Fibroblast of pulmonary artery (primary cell): ENCODE data around the gene SLCO2B1.

Experiments used
- DNase-seq: peaks from one replicate; pipeline ENCODE4 v3.0.0-alpha.2; 2010; ENCODE audit warnings: low read depth
- H3K4me3 ChIP-seq: replicated peaks from 2 replicates; pipeline ENCODE4 v1.5.1; 2011; ENCODE audit warnings: low read depth, mild to moderate bottlenecking, control low read depth, low read length, moderate library complexity
- TF ChIP-seq, protein P1 (sequence below): IDR thresholded peaks from 2 replicates; pipeline ENCODE4 v1.5.1; 2011; ENCODE audit warnings: mild to moderate bottlenecking, control low read depth, low read length, inconsistent platforms; ENCODE audit errors: missing control alignments

SLCO2B1 gene

GRCh38 chr11:75254326-75254725 is 103.4 kb downstream of the SLCO2B1 start:
- no peak for DNase-seq
- TF ChIP-seq, protein P1, sequence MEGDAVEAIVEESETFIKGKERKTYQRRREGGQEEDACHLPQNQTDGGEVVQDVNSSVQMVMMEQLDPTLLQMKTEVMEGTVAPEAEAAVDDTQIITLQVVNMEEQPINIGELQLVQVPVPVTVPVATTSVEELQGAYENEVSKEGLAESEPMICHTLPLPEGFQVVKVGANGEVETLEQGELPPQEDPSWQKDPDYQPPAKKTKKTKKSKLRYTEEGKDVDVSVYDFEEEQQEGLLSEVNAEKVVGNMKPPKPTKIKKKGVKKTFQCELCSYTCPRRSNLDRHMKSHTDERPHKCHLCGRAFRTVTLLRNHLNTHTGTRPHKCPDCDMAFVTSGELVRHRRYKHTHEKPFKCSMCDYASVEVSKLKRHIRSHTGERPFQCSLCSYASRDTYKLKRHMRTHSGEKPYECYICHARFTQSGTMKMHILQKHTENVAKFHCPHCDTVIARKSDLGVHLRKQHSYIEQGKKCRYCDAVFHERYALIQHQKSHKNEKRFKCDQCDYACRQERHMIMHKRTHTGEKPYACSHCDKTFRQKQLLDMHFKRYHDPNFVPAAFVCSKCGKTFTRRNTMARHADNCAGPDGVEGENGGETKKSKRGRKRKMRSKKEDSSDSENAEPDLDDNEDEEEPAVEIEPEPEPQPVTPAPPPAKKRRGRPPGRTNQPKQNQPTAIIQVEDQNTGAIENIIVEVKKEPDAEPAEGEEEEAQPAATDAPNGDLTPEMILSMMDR, result no peak

More at GRCh38 chr11:75254326-75254725, 103.4 kb downstream of the SLCO2B1 start:
- H3K4me3 ChIP-seq, result no peak overlapping the region
